ENCODE data around the gene CASP10. TPM values are rescaled to one million over a fixed set of nuclear protein-coding genes. Genes with fewer than 3 reads are reported as not detected.

Gene CASP10
- total and polyA plus RNA-seq, 2 of the 4 experiments (the other 2 are of a cell fraction) = 0.12 to 0.90 TPM

- H3K56ac ChIP-seq (ENCODE audit: extremely low read depth, insufficient read depth, low read length) = no peak overlapping the region
- no CpG with 5 or more reads among the region's 3 CpGs for WGBS, 2 experiments (ENCODE audit: extremely low coverage in 2 of 2, insufficient read length in 1 of 2)
- no peak overlapping the region for H3K4ac ChIP-seq (ENCODE audit: low read depth, low read length)
- H4K20me1 ChIP-seq (ENCODE audit: insufficient read depth, low read length) = no peaks in the 10 kb centered on the region
- ATAC-seq (ENCODE audit: low read depth) (no peak), DNase-seq (no peak)
- H2AK9ac ChIP-seq (replicated peaks; ENCODE audit: low read depth, low read length, poor library complexity) = no peak overlapping the region
- no peak overlapping the region for H4K91ac ChIP-seq (ENCODE audit: insufficient read depth, low read depth, low read length)
- H3K4me3 ChIP-seq (ENCODE audit: insufficient read depth, low read depth, low read length) = no peak overlapping the region
- H4K5ac ChIP-seq (ENCODE audit: low read depth, low read length) = no peak overlapping the region
- no peak overlapping the region for H2BK20ac ChIP-seq (ENCODE audit: low read depth, low read length)
- no peak overlapping the region for H3K9ac ChIP-seq (ENCODE audit: low read depth, low read length)
- H3K36me3 ChIP-seq (ENCODE audit: control insufficient read depth, insufficient read depth, low read length) = no peaks in the 10 kb centered on the region
- CTCF ChIA-PET = no interaction called here
- 0 out of 2 replicates have a peak, but pooled peaks cover 2% of the 10 kb centered on the region for H3K4me1 ChIP-seq (ENCODE audit: control insufficient read depth, insufficient read depth, low read length)
- H3K27me3 ChIP-seq (ENCODE audit: control insufficient read depth, insufficient read depth, low read length) = no peaks in the 10 kb centered on the region; the same call in 1 of the 2 replicates
- H2BK120ac ChIP-seq (ENCODE audit: low read depth, low read length) = no peak overlapping the region
- in situ Hi-C loops (cut with MboI; ENCODE audit: low sequenced_read_pairs) (loop anchor here (25.0 kb wide), 1 partner anchor 384 kb away; a partner anchor contains a TSS), dilution Hi-C loops (cut with HindIII; ENCODE audit: low sequenced_read_pairs, unreplicated experiment) (no loop called here), intact Hi-C loops (cut with micrococcal nuclease) (no loop called here)
- 0 out of 4 replicates have a peak overlapping the region, but pooled peaks of 1 of the 2 experiments have one; percentile 0 for H4K8ac ChIP-seq (ENCODE audit: low read depth in 2 of 2, low read length in 2 of 2)
- no peak overlapping the region for H3K23ac ChIP-seq (ENCODE audit: low read depth, low read length)
- no peak overlapping the region for H3K27ac ChIP-seq (ENCODE audit: insufficient read depth, low read length)
- H2AK5ac ChIP-seq (ENCODE audit: low read depth, low read length) = no peak overlapping the region
- TF ChIP-seq MAZ (IDR thresholded peaks at IDR 0.05; ENCODE audit: borderline replicate concordance, low read depth, low read length) = no peak
- no peak for TF ChIP-seq SMC3 (IDR thresholded peaks at IDR 0.05; ENCODE audit: low read depth, low read length)
- no peak for TF ChIP-seq USF2 (IDR thresholded peaks at IDR 0.05; ENCODE audit: low read depth, low read length)
- no peak for TF ChIP-seq NFE2L2 (IDR thresholded peaks at IDR 0.05; ENCODE audit: low read depth, low read length)
- TF ChIP-seq RAD21 (IDR thresholded peaks at IDR 0.05; ENCODE audit: low read length) = no peak
- no peak for TF ChIP-seq POLR2A (IDR thresholded peaks at IDR 0.05; ENCODE audit: low read depth, low read length)
- no peak for TF ChIP-seq CEBPB (IDR thresholded peaks at IDR 0.05; ENCODE audit: low read depth, low read length)
- TF ChIP-seq RFX5 (IDR thresholded peaks at IDR 0.05; ENCODE audit: low read depth, low read length) = no peak
- TF ChIP-seq MXI1 (IDR thresholded peaks at IDR 0.05; ENCODE audit: borderline replicate concordance, low read depth, low read length) = no peak
- no peak for TF ChIP-seq FOS (IDR thresholded peaks at IDR 0.05; ENCODE audit: low read depth, low read length)
- no peak for TF ChIP-seq ELK1 (IDR thresholded peaks at IDR 0.05; ENCODE audit: borderline replicate concordance, low read depth, low read length)
- no peak for TF ChIP-seq CTCF (conservative IDR thresholded peaks at IDR 0.05; ENCODE audit: low read depth, low read length)
- no peak for TF ChIP-seq MAFK (IDR thresholded peaks at IDR 0.05; ENCODE audit: low read depth, low read length)
- no peak for TF ChIP-seq BHLHE40 (IDR thresholded peaks at IDR 0.05; ENCODE audit: low read depth, low read length)
- TF ChIP-seq RCOR1 (IDR thresholded peaks at IDR 0.05; ENCODE audit: insufficient replicate concordance, low read length) = no peak
- TF ChIP-seq CHD1 (IDR thresholded peaks at IDR 0.05; ENCODE audit: low read depth, low read length) = no peak
- BruUV-seq (replicated peaks) = no TSS peak
- POLR2A ChIA-PET (ENCODE audit: unreplicated experiment) = no interaction called here
- H3K79me1 ChIP-seq (ENCODE audit: low read depth in 1 of 2, low read length in 2 of 2) = no peaks in the 10 kb centered on the region
- H2AFZ ChIP-seq (replicated peaks; ENCODE audit: low read length, poor library complexity) = no peak overlapping the region
- no peak overlapping the region for H3K18ac ChIP-seq (ENCODE audit: low read depth, low read length)
- H2BK15ac ChIP-seq (ENCODE audit: low read depth, low read length) = no peak overlapping the region
- H3K9me3 ChIP-seq (ENCODE audit: control insufficient read depth, insufficient read depth, low read length) = no peaks in the 10 kb centered on the region
- no peak overlapping the region for H3K14ac ChIP-seq (replicated peaks; ENCODE audit: low read depth, low read length)
- H3K4me2 ChIP-seq (ENCODE audit: low read depth, low read length) = no peak overlapping the region
- H3K9me1 ChIP-seq (ENCODE audit: insufficient read depth, low read length) = no peaks in the 10 kb centered on the region
- no peak overlapping the region for H2BK5ac ChIP-seq (ENCODE audit: low read depth, low read length, poor library complexity, severe bottlenecking)
Observed at GRCh38 chr2:201228271-201228911, 45.5 kb downstream of the CASP10 start.

Measured in IMR-90 (cell line).